AG10803 (cell line): ENCODE measurements around the gene RAD18.

Experiments
- DNase-seq: peaks from one replicate; pipeline ENCODE4 v3.0.0; 2010; ENCODE audit warnings: low read depth
- H3K4me3 ChIP-seq: 2 replicates; pipeline ENCODE4 v1.5.1; 2011; ENCODE audit warnings: mild to moderate bottlenecking, low read length, control low read depth
- TF ChIP-seq, protein P1 (sequence below): conservative IDR thresholded peaks from 2 replicates; pipeline ENCODE4 v1.5.1; 2011; ENCODE audit warnings: mild to moderate bottlenecking, low read length, control low read depth, inconsistent platforms

RAD18 gene

DNA sequence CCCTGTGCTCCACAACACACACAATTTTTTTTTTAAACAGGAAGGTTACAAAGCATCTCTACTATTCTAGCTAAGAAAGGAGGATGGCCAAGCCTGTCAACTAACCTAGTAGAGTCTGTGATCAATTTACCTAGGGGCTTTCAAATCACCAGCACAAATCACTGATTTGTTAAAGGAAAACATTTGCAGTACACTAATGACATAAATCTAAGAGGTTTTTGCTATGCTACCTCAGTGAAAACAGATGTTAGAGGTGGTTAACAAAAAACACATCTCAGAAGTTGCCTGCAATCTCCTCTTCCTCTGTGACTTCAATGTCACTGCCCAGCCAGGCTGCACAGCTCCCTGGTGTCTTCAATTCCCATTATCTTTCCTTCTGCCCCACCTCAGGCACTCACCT is 72.0 kb downstream of the RAD18 start:
- DNase-seq, result peak; percentile 71
- H3K4me3 ChIP-seq, result no peak overlapping the region
- TF ChIP-seq, protein P1, sequence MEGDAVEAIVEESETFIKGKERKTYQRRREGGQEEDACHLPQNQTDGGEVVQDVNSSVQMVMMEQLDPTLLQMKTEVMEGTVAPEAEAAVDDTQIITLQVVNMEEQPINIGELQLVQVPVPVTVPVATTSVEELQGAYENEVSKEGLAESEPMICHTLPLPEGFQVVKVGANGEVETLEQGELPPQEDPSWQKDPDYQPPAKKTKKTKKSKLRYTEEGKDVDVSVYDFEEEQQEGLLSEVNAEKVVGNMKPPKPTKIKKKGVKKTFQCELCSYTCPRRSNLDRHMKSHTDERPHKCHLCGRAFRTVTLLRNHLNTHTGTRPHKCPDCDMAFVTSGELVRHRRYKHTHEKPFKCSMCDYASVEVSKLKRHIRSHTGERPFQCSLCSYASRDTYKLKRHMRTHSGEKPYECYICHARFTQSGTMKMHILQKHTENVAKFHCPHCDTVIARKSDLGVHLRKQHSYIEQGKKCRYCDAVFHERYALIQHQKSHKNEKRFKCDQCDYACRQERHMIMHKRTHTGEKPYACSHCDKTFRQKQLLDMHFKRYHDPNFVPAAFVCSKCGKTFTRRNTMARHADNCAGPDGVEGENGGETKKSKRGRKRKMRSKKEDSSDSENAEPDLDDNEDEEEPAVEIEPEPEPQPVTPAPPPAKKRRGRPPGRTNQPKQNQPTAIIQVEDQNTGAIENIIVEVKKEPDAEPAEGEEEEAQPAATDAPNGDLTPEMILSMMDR, result no peak

- DNase-seq, result peak; percentile 91
- no peak overlapping the region for H3K4me3 ChIP-seq
- TF ChIP-seq, protein P1, result no peak
These were observed 74.9 kb downstream of the RAD18 start for GRCh38 chr3:8888301-8888915.

DNA sequence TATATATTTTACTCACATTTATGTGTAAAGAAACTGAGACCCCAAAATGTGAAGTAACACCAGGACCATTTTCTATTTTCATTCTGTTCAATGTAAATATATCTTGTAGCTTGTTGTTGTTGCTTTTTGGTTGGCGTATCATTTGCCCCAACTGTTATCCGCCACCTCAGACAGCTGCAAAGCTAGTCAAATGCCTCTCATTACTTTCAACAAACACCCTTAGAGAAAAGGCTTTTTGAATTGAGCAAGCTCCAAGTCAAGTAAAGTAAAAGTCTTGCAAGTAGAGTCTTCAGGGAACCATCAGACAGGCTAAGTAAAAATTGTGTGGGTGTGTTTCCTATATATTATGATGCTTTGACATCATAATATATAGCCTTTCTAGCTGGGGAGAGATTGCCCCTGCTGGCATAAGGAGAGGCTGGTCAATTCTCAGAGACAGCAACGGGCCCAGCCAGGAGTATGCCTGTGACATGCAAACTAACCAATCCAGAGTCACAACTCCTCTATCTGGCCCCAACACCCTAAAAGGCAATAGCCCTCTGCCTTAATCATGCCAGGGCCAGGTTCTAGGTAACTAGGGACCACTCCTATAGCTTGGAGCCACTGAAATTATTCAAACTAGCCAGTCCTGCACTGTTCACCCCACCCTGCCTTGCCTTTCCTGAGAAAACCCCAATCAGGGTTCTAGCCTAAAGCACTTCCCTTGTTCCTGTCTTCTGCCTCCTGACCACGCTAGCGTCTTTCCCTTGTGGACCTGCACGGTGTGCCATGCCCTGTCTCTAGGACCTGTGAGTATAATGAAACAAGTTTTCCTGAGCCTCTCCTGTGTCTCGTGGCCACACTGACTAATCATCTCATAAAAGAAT is 75.6 kb downstream of the RAD18 start:
- H3K4me3 ChIP-seq, result no peak overlapping the region
- no peak for DNase-seq
- TF ChIP-seq, protein P1, result no peak

- TF ChIP-seq, protein P1, result no peak
- peak; percentile 52 for DNase-seq
- H3K4me3 ChIP-seq, result no peak overlapping the region
These were observed 76.7 kb downstream of the RAD18 start for GRCh38 chr3:8886546-8886945.

GRCh38 chr3:8885536-8886316 is 77.5 kb downstream of the RAD18 start:
- TF ChIP-seq, protein P1, result no peak
- H3K4me3 ChIP-seq, result no peak overlapping the region
- no peak for DNase-seq

GRCh38 chr3:8884630-8885290 is 78.5 kb downstream of the RAD18 start:
- no peak for DNase-seq
- H3K4me3 ChIP-seq, result no peak overlapping the region
- TF ChIP-seq, protein P1, result no peak
